ENCODE results near the gene PSMB7. TPM values are rescaled to one million over a fixed set of nuclear protein-coding genes. Genes with fewer than 3 reads are reported as not detected.

PSMB7 gene
- total and polyA plus RNA-seq, 2 of the 13 experiments (the other 11 are each of a cell fraction or from before 2014, with no cell fraction given) = 259 to 291 TPM

- Histone ChIP-seq H3K4me2 (ENCODE audit: low read depth, low read length) (no peak overlapping the region), H3K79me2 (ENCODE audit: insufficient read depth, low read length) (peaks cover 16% of the 10 kb centered on the region), H3K4me3 (replicated peaks in 1 of 3; ENCODE audit: insufficient read depth in 1 of 3, low read depth in 2 of 3, low read length in 3 of 3) (no peak overlapping the region), H3K27ac (ENCODE audit: extremely low read length, insufficient read depth, low read length) (no peak overlapping the region), H2AFZ (ENCODE audit: low read length) (no peak overlapping the region), H3K27me3 (ENCODE audit: control insufficient read depth in 1 of 2, insufficient read depth in 2 of 2, low read length in 2 of 2) (no peaks in the 10 kb centered on the region), H3K9me3 (ENCODE audit: low read length) (no peaks in the 10 kb centered on the region), H3K9ac (ENCODE audit: insufficient read depth, low read depth, low read length) (no peak overlapping the region), H3K36me3 (replicated peaks in 1 of 2; ENCODE audit: control insufficient read depth in 1 of 2, insufficient read depth in 2 of 2, low read length in 2 of 2) (peaks cover 35 to 51% of the 10 kb centered on the region in 2 experiments; a peak in 4 of 5 replicates), H4K20me1 (ENCODE audit: insufficient read depth, low read length) (peaks cover 37% of the 10 kb centered on the region; the same call in 1 of the 2 replicates), H3K4me1 (ENCODE audit: insufficient read depth, low read length) (no peaks in the 10 kb centered on the region)
- intact Hi-C loops (cut with micrococcal nuclease; ENCODE audit: unreplicated experiment) = no loop called here
- in situ Hi-C loops (cut with HindIII; ENCODE audit: extremely low pct_ligation_motif_present, low pct_unique_long_range_greater_than_20kb) = no loop called here
- FAIRE-seq (no peak), DNase-seq (ENCODE audit: low spot score) (no peak), ATAC-seq (peak; percentile 17; the same call in 2 of the 3 replicates)
- TF ChIP-seq ETV5 (CRISPR knock-in tag; IDR thresholded peaks at IDR 0.05; ENCODE audit: borderline replicate concordance) (no peak), AGO2 (optimal IDR thresholded peaks at IDR 0.05; ENCODE audit: low read depth, low read length) (peak; percentile 54)
- CTCF ChIA-PET (ENCODE audit: low intra/inter-chr PET ratio, low total read pairs) = no interaction called here
- 99% methylated on average over 11 of the region's 21 CpGs for WGBS (ENCODE audit: low lambda C conversion rate)
- no TSS peak for BruUV-seq (replicated peaks)
- POLR2A ChIA-PET = no interaction called here
Observed at GRCh38 chr9:124308606-124309491, 106.4 kb downstream of the PSMB7 start.

- peak; percentile 63 for TF ChIP-seq AGO2 (optimal IDR thresholded peaks at IDR 0.05; ENCODE audit: low read depth, low read length)
- no peak for TF ChIP-seq KDM4B (CRISPR knock-in tag; IDR thresholded peaks at IDR 0.05)
- Histone ChIP-seq H3K4me3 (replicated peaks in 1 of 3; ENCODE audit: insufficient read depth in 1 of 3, low read depth in 2 of 3, low read length in 3 of 3) (no peak overlapping the region), H3K27me3 (ENCODE audit: control insufficient read depth in 1 of 2, insufficient read depth in 2 of 2, low read length in 2 of 2) (no peaks in the 10 kb centered on the region), H2AFZ (ENCODE audit: low read length) (no peak overlapping the region), H3K36me3 (replicated peaks in 1 of 2; ENCODE audit: control insufficient read depth in 1 of 2, insufficient read depth in 2 of 2, low read length in 2 of 2) (peaks cover 35 to 53% of the 10 kb centered on the region in 2 experiments), H3K4me2 (ENCODE audit: low read depth, low read length) (no peak overlapping the region), H3K4me1 (ENCODE audit: insufficient read depth, low read length) (no peaks in the 10 kb centered on the region), H3K79me2 (ENCODE audit: insufficient read depth, low read length) (peaks cover 20% of the 10 kb centered on the region), H4K20me1 (ENCODE audit: insufficient read depth, low read length) (peaks cover 44% of the 10 kb centered on the region; the same call in 1 of the 2 replicates), H3K27ac (ENCODE audit: extremely low read length, insufficient read depth, low read length) (no peak overlapping the region), H3K9ac (ENCODE audit: insufficient read depth, low read depth, low read length) (no peak overlapping the region), H3K9me3 (ENCODE audit: low read length) (no peaks in the 10 kb centered on the region)
- BruUV-seq (replicated peaks) = no TSS peak
- intact Hi-C loops (cut with micrococcal nuclease; ENCODE audit: unreplicated experiment) (no loop called here), in situ Hi-C loops (cut with HindIII; ENCODE audit: extremely low pct_ligation_motif_present, low pct_unique_long_range_greater_than_20kb) (no loop called here)
- 100% methylated on average over 5 of the region's 24 CpGs for WGBS (ENCODE audit: low lambda C conversion rate)
- no peak for ATAC-seq
- DNase-seq (ENCODE audit: low spot score) = no peak
- FAIRE-seq = no peak
- ChIA-PET POLR2A (no interaction called here), CTCF (ENCODE audit: low intra/inter-chr PET ratio, low total read pairs) (no interaction called here)
Observed at GRCh38 chr9:124307379-124308030, 107.7 kb downstream of the PSMB7 start.
